Dermis blood vessel endothelial cell (primary cell): ENCODE data around the gene ARID5B. TPM values are rescaled to one million over a fixed set of nuclear protein-coding genes. Genes with fewer than 3 reads are reported as not detected.

Source experiments
- DNase-seq: peaks from one replicate; pipeline ENCODE4 v3.0.0; 2010
- total RNA-seq: library from RNA; depleted of rRNA; stranded (reverse); fragments of >200 nt; gene quantifications from 2 replicates; pipeline ENCODE4 v1.2.3, GENCODE V29; 2014

The ARID5B gene
- total RNA-seq, 1 donor from 2014 or later, result 14.0 TPM

GRCh38 chr10:62037890-62038608, 136.6 kb downstream of the ARID5B start:
- DNase-seq, result no peak

DNA sequence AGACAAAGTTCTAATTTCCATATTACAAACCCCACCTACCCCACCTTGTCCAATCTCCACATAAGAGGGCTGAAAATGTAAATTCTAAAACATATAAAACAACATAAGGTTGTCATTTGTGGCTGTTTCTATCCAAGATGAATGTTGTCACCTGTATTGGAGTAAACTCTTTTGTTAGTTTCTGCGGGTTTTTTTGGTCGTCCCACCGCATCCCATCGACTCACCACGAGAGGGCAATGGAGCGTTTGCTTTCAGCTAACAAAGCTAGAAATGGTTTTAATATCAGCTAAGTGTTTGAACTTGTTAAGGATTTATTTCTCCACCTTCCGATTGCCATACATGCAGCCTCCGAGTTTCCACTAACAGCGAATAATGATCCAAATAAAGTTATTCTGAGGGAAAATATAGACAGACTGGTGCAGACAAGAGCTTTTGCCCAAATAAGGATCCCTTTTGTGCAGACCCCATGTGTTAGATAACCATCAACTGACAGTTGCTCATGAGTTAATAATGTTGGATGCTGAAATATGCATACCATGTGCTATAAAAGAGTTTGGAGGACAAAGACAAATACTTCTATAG, 137.2 kb downstream of the ARID5B start:
- peak; percentile 86 for DNase-seq

DNA sequence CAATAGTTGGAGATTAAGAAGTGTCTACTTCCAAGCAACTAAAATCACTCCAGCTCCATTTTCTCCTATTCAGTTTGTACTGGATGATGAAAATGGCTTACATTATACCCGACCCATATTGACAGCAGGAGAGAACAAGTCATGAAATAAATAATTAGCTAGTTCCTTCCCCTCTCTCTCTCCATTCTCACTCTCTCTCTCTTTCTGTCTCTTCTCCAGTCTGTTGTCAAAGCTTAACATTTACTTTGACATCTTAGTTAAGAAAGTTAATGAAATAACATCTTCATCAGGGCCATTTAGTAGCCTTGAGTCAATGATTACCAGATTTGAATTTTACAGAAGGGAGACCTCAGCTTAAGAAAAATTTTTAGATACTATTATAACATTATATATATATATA, 138.5 kb downstream of the ARID5B start:
- DNase-seq, result no peak

DNA sequence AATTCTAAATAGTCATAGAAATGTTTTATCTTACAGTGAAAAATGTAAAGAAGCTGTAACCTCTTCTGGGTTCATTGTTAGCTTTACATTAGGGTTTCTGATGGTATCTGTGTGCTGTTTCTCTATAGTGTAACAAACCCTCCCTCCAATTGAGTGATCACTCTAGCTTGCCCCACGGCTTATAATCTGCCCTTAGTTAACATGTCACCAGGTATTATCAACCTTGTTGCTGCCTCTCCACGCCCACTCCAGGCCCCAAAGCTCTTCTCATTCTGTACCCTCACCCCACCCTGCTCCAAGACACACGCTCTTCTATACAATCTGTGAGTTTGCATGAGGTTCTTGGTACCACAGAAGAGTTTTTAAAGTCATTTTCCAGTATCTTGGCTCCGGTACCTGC, 139.4 kb downstream of the ARID5B start:
- DNase-seq, result no peak

DNA sequence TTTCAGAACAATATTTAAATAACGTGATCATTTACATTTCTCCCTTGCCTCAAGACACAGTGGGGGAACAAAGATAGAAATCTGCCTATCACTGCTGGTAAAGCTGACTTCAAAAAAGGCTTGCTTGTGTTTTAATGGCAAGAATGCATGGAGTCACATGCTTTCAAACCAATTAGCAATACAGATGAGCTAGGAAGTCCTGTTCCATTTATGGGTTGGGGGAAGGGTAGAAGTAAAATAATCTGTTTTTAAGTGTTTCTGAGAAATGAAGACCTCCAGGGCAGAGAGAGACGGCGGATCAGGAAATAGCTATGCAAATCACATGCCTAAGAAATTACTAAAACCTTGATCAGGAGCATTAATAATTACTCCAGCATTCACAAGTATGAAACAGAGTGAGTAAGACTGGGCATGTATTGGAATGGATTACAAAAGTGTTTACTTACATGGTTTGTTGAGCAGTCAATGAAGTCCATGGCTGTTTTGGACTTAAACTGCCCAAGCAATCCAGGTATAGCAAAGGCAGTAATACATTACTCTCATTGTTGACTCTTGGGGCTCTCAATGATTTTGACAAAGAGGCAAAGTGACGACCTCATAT, 142.0 kb downstream of the ARID5B start:
- no peak for DNase-seq

GRCh38 chr10:62044566-62044965, 143.1 kb downstream of the ARID5B start:
- DNase-seq, result peak; percentile 68

DNA sequence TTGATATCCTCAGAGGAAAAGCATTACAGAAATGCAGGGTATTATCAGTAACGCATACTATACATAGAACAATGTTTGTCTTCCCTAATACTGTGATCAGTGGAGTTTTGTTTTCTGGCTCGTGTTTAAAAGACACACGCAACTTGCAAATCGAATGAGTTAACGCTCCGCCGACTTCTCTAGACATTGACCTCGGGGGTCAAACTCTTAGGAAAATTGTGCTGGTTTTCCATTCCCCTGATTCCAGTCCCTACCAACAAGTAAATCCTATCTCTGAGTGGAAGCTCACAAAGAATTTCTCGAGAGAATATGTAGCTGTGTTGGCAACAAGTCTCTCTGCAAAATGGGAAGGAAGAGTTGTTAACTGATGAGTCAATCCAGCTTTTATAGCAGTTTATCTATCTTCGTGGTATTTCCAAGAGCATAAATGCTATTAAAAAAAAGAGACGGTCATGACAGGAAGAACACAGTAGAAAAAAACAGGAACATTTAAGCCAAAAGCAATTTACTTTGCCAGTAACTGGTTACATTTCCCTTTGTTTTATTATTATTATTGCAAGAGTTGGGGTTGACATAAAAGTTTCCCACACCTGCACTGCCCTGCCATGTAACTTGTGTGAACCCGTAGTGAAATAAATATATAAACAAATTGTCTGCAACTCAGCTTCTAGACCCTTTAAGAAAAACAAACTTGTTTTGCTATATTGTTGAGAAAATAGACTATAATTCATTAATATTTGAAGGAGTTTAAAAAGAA, 144.4 kb downstream of the ARID5B start:
- DNase-seq, result peak; percentile 72

DNA sequence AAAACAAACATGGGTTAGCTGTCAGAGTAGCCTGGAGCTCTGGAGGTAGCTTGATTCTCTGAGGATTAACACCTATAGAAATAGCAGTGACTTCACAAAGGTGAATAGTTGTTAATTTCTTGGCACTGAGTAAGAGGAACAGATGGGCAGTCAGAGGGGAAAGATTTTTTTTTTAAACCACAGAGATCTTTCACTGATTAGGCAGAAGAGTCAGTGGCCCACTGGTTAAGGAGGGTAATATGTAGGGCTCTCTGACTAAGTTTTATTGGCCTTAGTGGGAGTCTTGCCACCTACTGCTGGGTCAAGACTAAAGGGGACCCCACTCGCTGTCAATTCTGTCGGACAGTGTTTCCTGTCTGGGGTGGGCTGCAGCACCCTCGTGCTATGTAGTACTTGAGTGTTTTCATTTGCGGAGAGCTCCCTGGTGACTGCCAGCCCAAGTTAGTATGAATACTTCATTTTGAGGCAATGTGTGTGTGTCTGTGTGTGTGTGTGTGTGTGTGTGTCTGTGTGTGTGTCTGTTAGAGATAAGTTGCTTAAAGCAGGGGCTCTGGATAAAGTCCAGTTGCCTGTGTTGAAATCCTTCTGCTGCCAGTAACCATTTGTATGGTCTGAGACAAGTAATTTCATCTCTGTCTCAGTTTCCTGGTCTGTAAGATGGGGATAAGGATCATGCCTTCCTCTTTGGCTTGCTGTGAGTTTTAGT, 145.2 kb downstream of the ARID5B start:
- peak; percentile 46 for DNase-seq

DNA sequence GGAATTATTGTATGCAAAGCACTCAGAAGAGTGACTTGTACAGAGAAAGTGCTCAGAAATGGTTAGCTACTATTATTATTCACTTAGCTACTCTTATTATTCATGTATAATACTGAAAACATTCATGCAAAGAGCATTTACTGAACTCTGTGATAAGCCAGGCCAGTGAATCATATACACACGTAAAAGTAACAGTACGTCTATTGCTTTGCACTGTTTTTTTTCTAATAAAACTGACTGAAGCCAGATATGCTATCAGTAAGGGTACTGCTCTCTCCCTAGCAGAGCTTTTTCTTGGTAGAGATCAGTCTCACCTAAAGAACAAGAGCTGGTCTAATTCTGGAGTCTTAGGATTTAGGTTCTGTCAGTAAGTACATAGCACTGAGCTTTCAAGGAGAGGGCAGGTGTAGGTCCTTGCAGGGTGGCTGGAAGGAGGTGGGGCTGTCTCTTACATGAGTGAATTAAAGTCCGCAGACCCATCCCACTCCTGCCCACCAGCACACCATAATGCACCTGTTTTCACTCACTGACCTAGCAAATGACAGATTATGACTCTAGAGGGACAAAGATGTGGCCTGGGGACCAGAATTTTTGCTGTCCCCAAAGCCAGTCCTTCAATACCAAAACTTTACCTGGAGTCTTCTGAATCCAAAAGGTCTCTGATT, 145.9 kb downstream of the ARID5B start:
- DNase-seq, result no peak

DNA sequence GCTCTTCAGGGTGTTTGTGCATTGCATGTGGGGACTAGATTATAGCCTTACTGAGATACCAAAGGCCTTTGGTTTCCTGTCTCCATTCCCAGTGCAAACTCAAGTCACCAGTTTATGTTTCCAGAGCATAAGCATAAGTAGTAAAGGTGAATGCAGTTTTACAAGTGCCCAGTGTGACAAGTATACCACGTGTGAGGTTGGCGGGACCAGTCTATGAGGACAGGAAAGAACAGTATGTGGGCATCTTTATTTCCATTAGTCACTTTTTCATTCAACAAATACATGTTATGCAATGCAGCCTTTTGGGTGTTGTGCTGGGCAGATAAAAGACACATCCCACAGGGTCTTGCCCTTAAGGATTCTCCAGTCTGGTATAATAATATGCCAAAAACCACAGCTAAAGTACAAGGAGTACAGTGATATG, 146.5 kb downstream of the ARID5B start:
- peak; percentile 24 for DNase-seq

DNA sequence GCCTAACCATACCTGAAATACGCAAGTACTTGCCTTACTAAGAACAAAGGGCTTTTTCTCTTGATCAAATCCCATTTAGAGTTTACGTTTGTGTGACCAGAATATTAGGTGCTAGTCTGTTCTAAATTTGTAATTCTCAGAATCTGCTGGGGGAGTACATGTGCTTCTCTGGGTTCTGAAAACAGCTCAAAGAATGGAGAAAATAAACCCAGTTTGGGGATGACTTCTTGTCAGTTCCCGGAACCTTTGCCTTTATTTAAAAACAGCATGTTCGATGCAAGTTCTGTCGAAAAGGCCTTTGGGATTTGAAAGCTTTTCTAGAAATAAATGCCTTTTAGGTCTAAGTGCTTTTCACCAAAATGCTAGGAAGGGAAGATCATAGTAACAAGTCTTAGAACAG, 147.0 kb downstream of the ARID5B start:
- no peak for DNase-seq

DNA sequence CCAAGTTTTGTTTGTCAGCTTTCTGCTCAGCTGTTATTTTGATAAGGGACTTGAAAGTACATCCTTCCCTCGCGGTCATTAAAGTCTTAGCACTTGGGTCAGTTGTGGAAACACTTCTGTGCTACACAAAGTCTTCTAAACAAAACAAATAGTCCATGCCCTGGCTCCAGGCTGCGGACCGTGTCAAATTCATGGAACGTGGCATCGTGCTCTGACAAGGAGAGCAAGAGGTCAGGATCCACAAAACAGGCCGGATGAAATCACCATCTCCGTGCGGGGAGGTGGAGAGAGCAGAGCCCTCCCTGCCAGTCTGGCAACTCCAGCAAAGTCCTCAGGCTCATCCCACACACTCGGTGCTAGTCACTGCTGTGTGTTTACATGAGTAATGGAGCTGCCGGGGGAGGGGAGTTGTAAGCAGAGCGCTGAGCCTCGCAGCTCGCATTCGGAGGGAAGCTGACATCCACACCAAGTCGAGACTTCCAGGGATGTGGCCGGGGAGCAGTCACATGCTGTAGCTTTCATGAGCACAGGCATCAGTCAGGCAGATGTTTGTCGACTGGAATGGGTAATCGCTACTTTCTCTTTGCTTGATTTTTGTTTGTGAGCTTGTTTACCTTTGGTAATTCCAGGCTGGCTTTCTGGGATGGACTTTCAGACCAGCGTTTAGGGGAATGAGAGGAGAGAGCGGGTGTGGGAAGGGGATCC, 147.6 kb downstream of the ARID5B start:
- peak; percentile 96 for DNase-seq

DNA sequence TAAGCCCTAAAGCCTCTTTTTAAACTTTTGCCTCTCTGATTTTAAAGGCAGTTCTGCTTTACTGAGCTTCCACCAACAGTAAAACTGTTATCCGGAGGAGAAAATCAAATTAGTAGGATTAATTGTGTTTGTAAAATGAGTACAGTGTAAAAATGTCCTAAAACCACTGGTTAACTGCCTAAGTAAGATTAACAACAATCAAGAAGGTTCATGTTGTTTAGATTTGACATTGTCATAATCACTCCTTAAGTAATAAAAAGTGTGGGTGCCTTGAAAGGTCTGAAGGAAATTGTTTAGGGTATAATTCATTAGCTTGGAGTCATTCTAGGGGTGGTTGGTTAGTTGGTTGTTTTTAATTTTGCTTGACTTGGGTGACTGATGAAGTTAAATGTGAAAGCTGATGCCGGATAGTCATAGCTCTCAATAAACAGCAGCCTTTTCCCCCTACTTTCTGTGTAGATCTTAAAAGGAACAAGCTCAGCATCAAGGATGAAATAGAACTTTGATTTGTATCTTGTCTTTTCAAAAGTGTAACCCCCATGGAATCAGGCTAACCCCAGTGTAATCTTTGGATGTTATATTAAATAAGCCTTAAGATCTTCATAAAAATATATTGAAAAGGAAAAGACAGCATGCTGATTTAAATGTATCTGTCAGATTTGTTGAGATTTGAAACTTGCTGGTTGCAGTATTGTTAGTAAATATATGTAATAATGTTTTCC, 148.3 kb downstream of the ARID5B start:
- DNase-seq, result peak; percentile 47

DNA sequence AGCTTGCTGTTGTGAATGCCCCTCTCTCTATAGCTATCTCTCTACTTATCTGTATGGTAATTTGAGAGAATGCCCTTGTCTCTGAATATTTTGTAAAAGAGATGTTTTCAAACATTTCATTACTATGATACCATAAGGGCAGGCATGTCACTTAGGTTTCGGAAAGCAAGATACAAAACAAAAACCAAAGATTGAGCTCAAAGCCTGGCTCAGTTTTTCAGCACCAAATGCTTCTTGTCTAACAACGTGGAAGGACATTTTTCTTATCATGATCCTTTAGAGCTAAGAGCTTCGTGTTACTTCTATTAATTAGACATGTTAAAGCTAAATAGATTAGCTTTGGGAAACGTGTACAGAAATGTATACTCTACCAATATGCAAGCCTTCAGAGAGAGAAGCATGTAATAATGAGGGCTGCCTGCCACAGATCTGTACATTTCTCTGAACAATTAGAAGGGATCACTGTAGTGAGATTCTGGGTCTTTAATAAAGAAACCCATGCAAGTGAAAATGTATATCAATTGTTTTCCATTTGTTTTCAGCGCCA, 148.9 kb downstream of the ARID5B start:
- DNase-seq, result peak; percentile 46

DNA sequence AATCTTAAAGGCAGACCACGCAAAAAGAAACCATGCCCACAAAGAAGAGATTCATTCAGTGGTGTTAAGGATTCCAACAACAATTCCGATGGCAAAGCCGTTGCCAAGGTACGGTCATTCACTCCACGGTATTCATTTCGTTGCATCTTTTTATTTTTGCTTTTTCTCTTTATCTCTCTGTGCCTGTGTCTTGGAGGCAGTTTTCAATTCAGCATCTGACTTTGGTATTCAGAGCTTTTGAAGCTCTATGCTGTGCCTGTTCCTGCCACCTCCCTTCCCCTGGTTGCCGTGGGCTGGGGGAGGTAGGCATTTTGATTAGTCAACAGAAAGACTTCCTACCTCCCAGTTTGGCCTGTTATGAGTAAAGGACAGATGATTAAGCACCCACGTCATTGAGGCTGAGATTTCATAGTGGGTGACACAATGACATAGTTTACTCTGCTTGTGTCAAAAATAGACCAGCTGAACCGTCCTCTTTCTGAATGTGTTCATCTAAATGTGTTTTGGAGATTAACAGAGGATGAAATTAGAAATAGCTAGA, 149.5 kb downstream of the ARID5B start:
- DNase-seq, result peak; percentile 92

DNA sequence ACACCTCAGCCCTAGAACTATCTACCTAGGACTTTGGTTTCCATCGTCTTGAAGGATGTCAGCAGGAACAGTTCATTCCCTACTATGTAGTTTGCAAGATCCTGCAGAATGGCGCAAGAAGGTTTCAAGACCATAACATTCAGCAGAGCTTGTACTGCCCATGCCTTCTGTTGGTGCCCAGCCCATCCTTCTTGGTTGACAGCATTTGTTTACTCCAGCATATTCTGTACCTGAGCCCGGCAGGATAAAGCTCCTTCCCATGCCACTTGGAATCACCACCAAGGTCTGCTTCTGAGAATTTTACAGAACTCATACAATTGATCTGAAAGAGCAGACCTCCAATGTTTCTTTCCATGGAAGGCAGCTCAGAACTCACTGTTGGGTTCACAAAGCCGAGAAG, 150.8 kb downstream of the ARID5B start:
- DNase-seq, result no peak

DNA sequence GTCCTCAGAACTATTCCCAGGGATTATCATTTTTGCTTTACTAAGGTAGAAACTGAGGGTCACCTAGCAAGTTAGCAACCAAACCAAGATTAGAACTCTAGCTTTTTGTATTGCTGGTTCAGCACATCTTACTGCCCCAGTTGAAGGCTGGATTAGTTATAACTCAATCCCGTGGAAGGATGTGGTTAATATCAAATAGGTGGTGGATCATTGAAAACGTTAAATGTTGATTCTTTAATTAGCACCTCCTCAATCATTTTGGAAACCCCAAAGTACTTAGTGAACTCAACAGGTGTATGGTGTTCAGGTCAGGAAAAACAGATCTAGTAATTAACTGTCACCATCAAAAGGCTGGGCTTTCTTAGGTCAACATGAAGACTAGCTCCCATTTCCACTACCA, 152.4 kb downstream of the ARID5B start:
- DNase-seq, result no peak

- DNase-seq, result no peak
These were observed 152.9 kb downstream of the ARID5B start for GRCh38 chr10:62054408-62054807.

- peak; percentile 43 for DNase-seq
These were observed 153.3 kb downstream of the ARID5B start for GRCh38 chr10:62054830-62055229.

- DNase-seq, result no peak
These were observed 154.7 kb downstream of the ARID5B start for GRCh38 chr10:62056219-62056618.
